ENCODE measurements around the gene ABCF3.

The ABCF3 gene

GRCh38 chr3:184193991-184194539 is 8.1 kb downstream of the ABCF3 start:
- ChIA-PET POLR2A (interaction anchor here (0.6 kb wide), 1 partner anchor 20 kb away, joined by 5 read pairs; no protein-coding TSS in a partner anchor), CTCF (interaction anchor here (1.0 to 1.2 kb wide), 2 partner anchors 34 kb away, joined by 3 to 8 read pairs; partner anchors contain the start of gene VWA5B2)
- DNase-seq (ENCODE audit: low read depth, low spot score), result no peak
- H3K4me3 ChIP-seq (ENCODE audit: low read depth, low read length), result no peak overlapping the region
- TF ChIP-seq, protein P1, sequence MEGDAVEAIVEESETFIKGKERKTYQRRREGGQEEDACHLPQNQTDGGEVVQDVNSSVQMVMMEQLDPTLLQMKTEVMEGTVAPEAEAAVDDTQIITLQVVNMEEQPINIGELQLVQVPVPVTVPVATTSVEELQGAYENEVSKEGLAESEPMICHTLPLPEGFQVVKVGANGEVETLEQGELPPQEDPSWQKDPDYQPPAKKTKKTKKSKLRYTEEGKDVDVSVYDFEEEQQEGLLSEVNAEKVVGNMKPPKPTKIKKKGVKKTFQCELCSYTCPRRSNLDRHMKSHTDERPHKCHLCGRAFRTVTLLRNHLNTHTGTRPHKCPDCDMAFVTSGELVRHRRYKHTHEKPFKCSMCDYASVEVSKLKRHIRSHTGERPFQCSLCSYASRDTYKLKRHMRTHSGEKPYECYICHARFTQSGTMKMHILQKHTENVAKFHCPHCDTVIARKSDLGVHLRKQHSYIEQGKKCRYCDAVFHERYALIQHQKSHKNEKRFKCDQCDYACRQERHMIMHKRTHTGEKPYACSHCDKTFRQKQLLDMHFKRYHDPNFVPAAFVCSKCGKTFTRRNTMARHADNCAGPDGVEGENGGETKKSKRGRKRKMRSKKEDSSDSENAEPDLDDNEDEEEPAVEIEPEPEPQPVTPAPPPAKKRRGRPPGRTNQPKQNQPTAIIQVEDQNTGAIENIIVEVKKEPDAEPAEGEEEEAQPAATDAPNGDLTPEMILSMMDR (IDR thresholded peaks at IDR 0.05; ENCODE audit: insufficient read depth, low read length, missing control alignments), result no peak

DNA sequence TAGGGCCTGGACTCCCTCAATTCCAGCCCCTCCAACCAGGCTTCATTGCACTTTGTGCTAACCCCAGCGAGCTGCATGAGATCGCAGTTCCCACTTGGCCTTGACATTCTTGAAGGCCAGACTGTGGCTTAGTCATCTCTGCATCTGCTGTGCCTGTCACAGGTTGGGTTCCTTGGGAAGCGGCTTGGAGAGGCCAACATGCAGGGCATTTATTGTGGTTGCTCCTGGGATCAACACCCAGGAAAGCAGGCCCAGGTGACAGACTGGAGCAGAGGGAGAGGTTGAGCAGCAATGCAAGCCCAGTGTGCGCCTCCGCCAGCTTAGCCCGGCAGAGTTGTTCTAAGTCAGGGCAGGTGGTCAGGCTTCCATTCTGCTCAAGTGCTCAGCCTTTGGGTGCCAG is 10.5 kb downstream of the ABCF3 start:
- CTCF ChIA-PET, result interaction anchor here (1.0 kb wide), 1 partner anchor 53 kb away, joined by 3 read pairs; the partner anchor contains the start of gene EEF1AKMT4
- no peak overlapping the region for H3K4me3 ChIP-seq (ENCODE audit: low read depth, low read length)
- DNase-seq (ENCODE audit: low read depth, low spot score), result no peak
- POLR2A ChIA-PET, result interaction anchor here (1.1 to 2.1 kb wide), 2 partner anchors 10 to 11 kb away, joined by 4 to 10 read pairs; no protein-coding TSS in a partner anchor
- TF ChIP-seq, protein P1 (IDR thresholded peaks at IDR 0.05; ENCODE audit: insufficient read depth, low read length, missing control alignments), result no peak

- TF ChIP-seq, protein P1 (IDR thresholded peaks at IDR 0.05; ENCODE audit: insufficient read depth, low read length, missing control alignments), result no peak
- CTCF ChIA-PET, result interaction anchor here (0.9 to 1.8 kb wide), 3 partner anchors 29 to 314 kb away, joined by 3 to 5 read pairs (median 4); partner anchors contain the start of genes EEF1AKMT4 and PARL
- POLR2A ChIA-PET, result no interaction called here
- no peak overlapping the region for H3K4me3 ChIP-seq (ENCODE audit: low read depth, low read length)
- DNase-seq (ENCODE audit: low read depth, low spot score), result no peak
Observed at GRCh38 chr3:184198509-184198908, 12.5 kb downstream of the ABCF3 start.

DNA sequence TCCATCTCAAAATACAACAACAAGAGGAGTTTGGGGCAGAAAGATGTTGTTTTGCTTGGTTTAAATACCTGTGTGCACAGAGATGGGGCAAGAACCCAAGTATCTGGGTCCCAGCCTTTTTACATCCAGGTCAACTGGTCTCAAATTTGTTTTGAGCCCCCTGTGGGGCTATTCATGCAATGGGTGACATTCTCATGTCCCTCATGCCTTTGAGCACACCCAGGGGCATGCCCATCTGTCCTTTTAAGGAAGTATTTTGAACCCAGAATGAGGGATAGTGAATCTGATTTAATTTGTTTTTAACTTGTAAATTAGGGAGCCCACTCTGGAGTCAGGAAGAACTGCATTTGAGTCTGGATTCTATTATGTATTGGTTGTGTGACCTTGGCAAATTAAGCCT is 14.8 kb downstream of the ABCF3 start:
- TF ChIP-seq, protein P1 (IDR thresholded peaks at IDR 0.05; ENCODE audit: insufficient read depth, low read length, missing control alignments), result no peak
- CTCF ChIA-PET, result no interaction called here
- H3K4me3 ChIP-seq (ENCODE audit: low read depth, low read length), result no peak overlapping the region
- POLR2A ChIA-PET, result interaction anchor here (0.6 kb wide), 1 partner anchor 11 kb away, joined by 4 read pairs; no protein-coding TSS in a partner anchor
- DNase-seq (ENCODE audit: low read depth, low spot score), result no peak

DNA sequence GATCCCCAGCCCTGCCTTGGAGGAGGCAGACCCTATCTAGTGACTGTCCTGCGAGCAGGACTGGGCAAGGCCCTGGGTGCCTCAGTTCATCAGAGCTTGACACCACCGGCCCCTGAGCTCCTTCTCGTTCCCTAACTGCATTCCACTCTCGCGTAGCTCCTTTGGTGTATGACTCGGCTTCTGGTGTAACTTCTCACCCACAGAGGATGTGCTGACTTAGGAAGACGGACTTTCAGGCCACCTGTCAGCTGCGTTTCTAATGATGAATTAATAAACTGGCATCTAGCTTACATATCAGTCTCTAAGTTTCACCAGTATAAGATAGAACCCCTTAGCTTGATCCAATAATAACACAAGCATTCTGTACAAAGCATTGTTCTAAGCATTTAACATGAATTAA is 17.5 kb downstream of the ABCF3 start:
- TF ChIP-seq, protein P1 (IDR thresholded peaks at IDR 0.05; ENCODE audit: insufficient read depth, low read length, missing control alignments), result no peak
- CTCF ChIA-PET, result interaction anchor here (4.4 kb wide), 1 partner anchor 23 kb away, joined by 28 read pairs; no protein-coding TSS in a partner anchor
- POLR2A ChIA-PET, result interaction anchor here (0.6 kb wide), 1 partner anchor 17 kb away, joined by 4 read pairs; no protein-coding TSS in a partner anchor
- H3K4me3 ChIP-seq (ENCODE audit: low read depth, low read length), result no peak overlapping the region
- DNase-seq (ENCODE audit: low read depth, low spot score), result no peak

DNA sequence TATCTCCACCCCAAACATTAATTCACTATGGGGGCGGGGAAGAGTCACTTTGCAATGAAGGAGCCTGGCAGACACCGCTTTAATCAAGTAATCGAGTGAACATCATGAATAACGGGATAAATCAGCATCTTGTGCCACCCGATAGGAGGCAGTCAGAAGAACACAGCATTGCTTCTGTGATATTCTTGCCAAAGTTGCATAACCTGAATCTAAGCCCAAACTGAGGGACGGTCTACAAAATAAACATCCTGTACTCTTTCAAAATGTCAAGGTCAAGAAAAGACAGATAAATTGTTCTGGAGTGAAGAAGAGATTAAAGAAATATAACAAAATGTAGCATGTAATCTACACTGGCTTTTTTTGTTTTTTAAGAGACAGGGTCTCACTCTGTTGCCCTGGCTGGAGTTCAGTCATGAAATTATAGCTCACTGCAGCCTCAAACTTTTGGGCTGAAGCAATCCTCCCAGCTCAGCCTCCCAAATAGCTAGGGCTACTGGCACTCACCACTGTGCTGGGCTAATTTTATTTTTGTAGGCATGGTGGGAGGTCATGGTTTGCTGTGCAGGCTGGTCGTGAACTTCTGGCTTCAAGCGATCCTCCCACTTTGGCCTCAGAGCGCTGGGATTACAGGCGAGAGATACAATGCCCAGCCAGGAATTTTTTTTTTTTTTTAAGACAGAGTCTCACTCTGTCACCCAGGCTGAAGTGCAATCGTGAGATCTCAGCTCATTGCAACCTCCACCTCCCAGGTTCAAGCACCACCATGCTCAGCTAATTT is 23.3 kb downstream of the ABCF3 start:
- ChIA-PET POLR2A (no interaction called here), CTCF (interaction anchor here (4.6 kb wide), 1 partner anchor 18 kb away, joined by 21 read pairs; no protein-coding TSS in a partner anchor)
- DNase-seq (ENCODE audit: low read depth, low spot score), result no peak
- no peak overlapping the region for H3K4me3 ChIP-seq (ENCODE audit: low read depth, low read length)
- TF ChIP-seq, protein P1 (IDR thresholded peaks at IDR 0.05; ENCODE audit: insufficient read depth, low read length, missing control alignments), result no peak

Measured in AG04449 (cell line).